ENCODE measurements around the gene ETHE1.

The ETHE1 gene

GRCh38 chr19:43486412-43486811, 40.6 kb downstream of the ETHE1 start:
- no peak for TF ChIP-seq CTCF (IDR thresholded peaks at IDR 0.05; ENCODE audit: low read depth, low read length, missing control alignments)
- Histone ChIP-seq H3K27ac (no peak overlapping the region), H3K4me3 (ENCODE audit: low read depth, low read length) (no peak overlapping the region), H3K36me3 (replicated peaks) (no peaks in the 10 kb centered on the region), H3K27me3 (replicated peaks) (no peaks in the 10 kb centered on the region)
- in situ Hi-C loops (cut with HindIII; ENCODE audit: low pct_ligation_motif_present, low sequenced_read_pairs) = no loop called here
- no peak for DNase-seq

- no peaks in the 10 kb centered on the region for H3K27me3 ChIP-seq (replicated peaks)
- in situ Hi-C loops (cut with HindIII; ENCODE audit: low pct_ligation_motif_present, low sequenced_read_pairs) = no loop called here
- no peak overlapping the region for H3K27ac ChIP-seq
- no peaks in the 10 kb centered on the region for H3K36me3 ChIP-seq (replicated peaks)
- TF ChIP-seq CTCF (IDR thresholded peaks at IDR 0.05; ENCODE audit: low read depth, low read length, missing control alignments) = no peak
- no peak overlapping the region for H3K4me3 ChIP-seq (ENCODE audit: low read depth, low read length)
- no peak for DNase-seq
Observed at GRCh38 chr19:43485951-43486350, 41.0 kb downstream of the ETHE1 start.

- Histone ChIP-seq H3K4me3 (ENCODE audit: low read depth, low read length) (no peak overlapping the region), H3K27me3 (replicated peaks) (no peaks in the 10 kb centered on the region), H3K27ac (no peak overlapping the region), H3K36me3 (replicated peaks) (no peaks in the 10 kb centered on the region)
- in situ Hi-C loops (cut with HindIII; ENCODE audit: low pct_ligation_motif_present, low sequenced_read_pairs) = no loop called here
- no peak for DNase-seq
- TF ChIP-seq CTCF (IDR thresholded peaks at IDR 0.05; ENCODE audit: low read depth, low read length, missing control alignments) = no peak
Observed at GRCh38 chr19:43483281-43483680, 43.7 kb downstream of the ETHE1 start.

GRCh38 chr19:43482193-43482592, 44.8 kb downstream of the ETHE1 start:
- no peak for DNase-seq
- TF ChIP-seq CTCF (IDR thresholded peaks at IDR 0.05; ENCODE audit: low read depth, low read length, missing control alignments) = no peak
- Histone ChIP-seq H3K27me3 (replicated peaks) (no peaks in the 10 kb centered on the region), H3K36me3 (replicated peaks) (no peaks in the 10 kb centered on the region), H3K4me3 (ENCODE audit: low read depth, low read length) (no peak overlapping the region), H3K27ac (no peak overlapping the region)
- in situ Hi-C loops (cut with HindIII; ENCODE audit: low pct_ligation_motif_present, low sequenced_read_pairs) = no loop called here

- H3K27ac ChIP-seq = no peak overlapping the region
- TF ChIP-seq CTCF (IDR thresholded peaks at IDR 0.05; ENCODE audit: low read depth, low read length, missing control alignments) = no peak
- no peaks in the 10 kb centered on the region for H3K27me3 ChIP-seq (replicated peaks)
- no peaks in the 10 kb centered on the region for H3K36me3 ChIP-seq (replicated peaks)
- in situ Hi-C loops (cut with HindIII; ENCODE audit: low pct_ligation_motif_present, low sequenced_read_pairs) = no loop called here
- no peak overlapping the region for H3K4me3 ChIP-seq (ENCODE audit: low read depth, low read length)
- no peak for DNase-seq
Observed at GRCh38 chr19:43481701-43482100, 45.3 kb downstream of the ETHE1 start.

GRCh38 chr19:43480574-43480973, 46.4 kb downstream of the ETHE1 start:
- TF ChIP-seq CTCF (IDR thresholded peaks at IDR 0.05; ENCODE audit: low read depth, low read length, missing control alignments) = no peak
- DNase-seq = no peak
- no peak overlapping the region for H3K27ac ChIP-seq
- no peaks in the 10 kb centered on the region for H3K27me3 ChIP-seq (replicated peaks)
- in situ Hi-C loops (cut with HindIII; ENCODE audit: low pct_ligation_motif_present, low sequenced_read_pairs) = no loop called here
- H3K4me3 ChIP-seq (ENCODE audit: low read depth, low read length) = no peak overlapping the region
- H3K36me3 ChIP-seq (replicated peaks) = no peaks in the 10 kb centered on the region
